ENCODE data around the gene HS2ST1.

- no peak for TF ChIP-seq CTCF (IDR thresholded peaks at IDR 0.05)
- no peak for TF ChIP-seq POLR2A (IDR thresholded peaks at IDR 0.05)
These were observed 205.2 kb downstream of the HS2ST1 start for GRCh38 chr1:87119541-87120140.

Data from body of pancreas (tissue), 4 donors.